Stimulated activated CD8-positive, alpha-beta memory T cell treated with anti-CD3 and anti-CD28 coated beads, Interleukin-7, amount 100 ng/mL, for 24 hours (primary cell): Measurements from ENCODE around the gene SHISA5.
A peak's percentile ranks its signal among the peaks of the same experiment; 100 is the strongest.
"Not testable (repeated sequence)": the region's sequence is repeated elsewhere in the genome, so short reads cannot be mapped to it uniquely, and the experiment has no call there.

ENCODE experiments used
- DNase-seq: peaks from one replicate; pipeline ENCODE4 v3.0.0-alpha.2; 2020; ENCODE audit warnings: low read depth

Gene SHISA5, protein sequence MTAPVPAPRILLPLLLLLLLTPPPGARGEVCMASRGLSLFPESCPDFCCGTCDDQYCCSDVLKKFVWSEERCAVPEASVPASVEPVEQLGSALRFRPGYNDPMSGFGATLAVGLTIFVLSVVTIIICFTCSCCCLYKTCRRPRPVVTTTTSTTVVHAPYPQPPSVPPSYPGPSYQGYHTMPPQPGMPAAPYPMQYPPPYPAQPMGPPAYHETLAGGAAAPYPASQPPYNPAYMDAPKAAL

DNA sequence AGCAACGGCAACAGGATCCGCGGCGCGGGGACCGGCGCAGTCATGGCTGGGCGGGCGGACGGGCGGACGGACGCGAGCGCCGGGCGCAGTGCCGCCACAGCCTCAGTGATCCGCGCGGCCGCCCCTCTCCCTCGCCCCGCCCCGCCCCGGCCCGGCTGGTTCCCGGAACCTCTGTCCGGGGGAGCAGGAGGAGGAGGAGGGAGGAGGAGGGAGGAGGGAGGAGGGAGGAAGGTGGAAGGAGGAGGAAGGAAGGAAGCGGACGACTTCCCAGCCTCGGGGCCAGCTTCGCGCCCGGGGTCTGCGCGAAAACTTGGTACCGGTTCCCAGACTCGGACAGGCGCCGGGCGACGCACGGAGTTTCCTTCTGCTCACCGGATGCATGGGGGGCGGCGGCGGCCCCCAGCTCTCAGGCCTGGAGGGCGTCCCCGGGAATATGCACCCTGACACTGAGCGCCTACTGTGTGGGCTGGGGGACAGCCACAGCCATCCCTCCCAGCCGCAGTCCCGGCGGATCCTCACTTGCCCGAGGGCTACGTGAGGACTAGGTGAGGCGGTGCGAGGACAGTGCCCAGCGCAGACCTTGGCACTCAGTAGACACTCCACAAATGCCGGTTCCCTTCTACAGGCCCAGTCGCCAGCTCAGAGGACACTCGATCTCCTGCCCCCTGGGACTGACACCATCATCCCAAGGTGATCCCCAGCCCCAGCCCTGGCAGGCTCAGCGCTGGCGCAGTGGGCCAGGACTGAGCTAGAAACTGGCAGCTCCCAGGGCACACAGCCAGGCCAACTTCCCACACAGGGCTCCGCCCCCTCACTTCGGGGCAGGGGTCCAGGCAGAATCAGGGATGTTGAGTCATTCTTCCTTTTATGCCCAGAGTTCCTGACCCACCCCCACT, at the start of gene SHISA5:
Gene SHISA5 (minus strand): TSS at position 124 of the 896 bp plus-strand sequence. CDS start 80 bp downstream, at position 44.
- no peak for DNase-seq

DNA sequence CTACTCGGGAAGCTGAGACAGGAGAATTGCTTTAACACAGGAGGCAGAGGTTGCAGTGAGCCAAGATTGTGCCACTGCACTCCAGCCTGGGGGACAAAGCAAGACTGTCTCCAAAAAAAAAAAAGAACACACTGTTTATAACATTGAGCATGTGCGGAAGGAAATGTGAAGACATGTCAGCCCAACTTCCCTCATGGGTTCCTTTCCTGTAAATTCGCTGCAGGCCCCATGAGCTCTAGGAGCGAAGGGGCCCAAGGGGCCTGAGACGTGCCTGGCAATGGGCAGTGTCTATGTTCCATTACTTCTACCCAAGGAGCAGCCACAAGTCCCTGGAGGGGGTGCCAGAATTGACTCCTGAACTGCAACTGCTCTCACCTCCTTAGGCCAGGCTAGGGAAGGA, 49.4 kb upstream of the SHISA5 start:
- DNase-seq, result no peak

DNA sequence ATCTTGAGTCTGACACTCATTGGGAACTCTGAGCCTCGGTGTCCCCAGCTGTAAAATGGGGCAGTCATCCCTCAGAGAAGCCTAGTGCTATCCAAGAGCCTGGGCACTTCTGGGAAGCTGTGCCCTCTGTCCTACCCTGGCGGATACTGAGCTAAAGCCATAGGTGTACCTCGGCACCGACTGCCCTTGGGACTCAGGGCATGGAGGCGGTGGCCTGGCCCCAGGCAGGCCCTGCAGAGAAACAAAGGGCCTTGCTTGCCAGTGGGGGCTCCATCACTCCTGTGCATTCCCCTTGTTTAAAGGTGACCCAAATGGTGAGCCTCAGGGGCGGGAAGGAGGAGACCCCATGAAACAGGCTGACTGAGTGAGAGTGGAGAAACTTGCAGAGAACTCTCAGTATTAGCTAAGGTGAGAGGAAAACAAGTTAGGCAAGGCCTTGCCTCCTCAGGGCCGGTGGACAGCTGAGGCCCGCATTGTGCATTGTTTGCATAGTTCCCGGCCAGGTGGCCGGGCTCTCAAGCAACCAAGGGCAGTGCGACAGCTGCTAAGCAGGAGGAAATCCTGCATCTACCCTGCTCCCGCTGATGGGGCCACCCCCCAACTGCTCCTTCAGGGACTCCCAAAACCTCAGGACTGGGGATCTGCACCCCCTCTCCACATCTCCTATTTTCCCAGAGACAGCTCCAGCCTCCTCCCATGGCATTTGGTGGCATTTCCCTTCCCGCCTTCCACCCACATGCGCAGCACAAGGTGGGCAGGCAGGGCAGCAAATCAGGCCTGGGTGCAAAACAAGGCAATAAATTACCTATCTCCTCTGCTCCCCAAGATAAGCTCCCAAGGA, 48.4 kb upstream of the SHISA5 start:
- no peak for DNase-seq

DNA sequence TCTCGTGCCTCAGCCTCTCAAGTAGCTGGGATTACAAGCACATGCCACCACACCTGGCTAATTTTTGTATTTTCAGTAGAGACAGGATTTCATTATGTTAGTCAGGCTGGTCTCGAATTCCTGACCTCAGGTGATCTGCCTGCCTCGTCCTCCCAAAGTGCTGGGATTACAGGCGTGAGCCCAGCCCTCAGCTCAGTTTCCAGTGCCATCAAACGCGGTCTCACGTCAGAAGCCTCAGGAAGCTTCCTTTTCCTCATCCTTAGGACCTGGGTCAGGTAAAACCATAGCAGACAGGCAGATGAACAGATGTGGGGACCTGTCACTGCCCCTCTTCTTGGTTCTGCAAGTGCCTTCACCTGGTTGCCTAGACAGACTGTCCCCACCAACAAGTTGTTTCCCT, 47.7 kb upstream of the SHISA5 start:
- not testable (repeated sequence) for DNase-seq

DNA sequence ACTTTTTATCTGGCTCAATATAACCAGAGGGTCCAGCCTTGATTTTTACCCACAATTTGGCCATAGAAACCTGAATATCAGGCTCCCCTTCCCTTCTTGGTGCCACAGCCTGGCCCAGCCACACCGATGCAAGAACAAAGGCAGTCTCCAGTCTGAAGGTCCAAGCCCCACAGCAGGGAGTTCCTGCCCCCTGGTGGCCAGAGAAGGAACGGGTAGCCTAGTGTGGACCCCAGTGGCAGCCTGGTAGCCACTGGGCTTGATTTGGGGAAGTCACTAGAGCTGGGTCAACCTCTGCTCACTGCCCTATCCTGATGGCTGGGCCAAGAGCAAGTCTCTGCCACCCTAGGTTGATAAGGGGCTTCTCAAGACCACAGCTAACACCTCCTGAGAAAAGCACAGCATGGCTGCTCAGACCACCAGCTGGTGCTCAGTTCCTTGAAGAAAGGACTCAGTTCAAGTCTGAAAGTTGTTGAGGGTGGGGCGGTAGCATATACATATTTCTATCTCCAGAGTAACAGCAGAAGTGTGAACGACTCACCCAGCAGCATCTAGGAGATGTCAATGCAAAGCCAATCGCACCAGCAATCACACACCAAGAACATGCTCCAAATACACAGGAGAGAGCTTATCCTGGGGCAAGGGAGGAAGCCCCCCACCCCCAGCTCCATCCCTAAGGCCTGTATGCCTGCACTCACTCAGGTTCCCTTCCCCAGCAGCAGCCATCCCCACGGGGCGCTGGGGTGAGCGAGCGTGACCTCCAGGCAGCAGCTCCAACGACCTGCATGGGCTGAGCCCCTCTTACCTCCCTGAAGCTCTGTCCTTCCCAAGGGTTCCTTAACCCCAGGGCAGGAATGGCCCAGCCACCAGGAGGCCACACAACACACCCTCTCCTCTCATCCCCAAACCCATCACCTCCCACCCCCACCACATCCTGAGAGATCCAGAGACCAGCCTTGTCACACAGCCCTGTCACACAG, 45.0 kb upstream of the SHISA5 start:
- peak; percentile 77 for DNase-seq

DNA sequence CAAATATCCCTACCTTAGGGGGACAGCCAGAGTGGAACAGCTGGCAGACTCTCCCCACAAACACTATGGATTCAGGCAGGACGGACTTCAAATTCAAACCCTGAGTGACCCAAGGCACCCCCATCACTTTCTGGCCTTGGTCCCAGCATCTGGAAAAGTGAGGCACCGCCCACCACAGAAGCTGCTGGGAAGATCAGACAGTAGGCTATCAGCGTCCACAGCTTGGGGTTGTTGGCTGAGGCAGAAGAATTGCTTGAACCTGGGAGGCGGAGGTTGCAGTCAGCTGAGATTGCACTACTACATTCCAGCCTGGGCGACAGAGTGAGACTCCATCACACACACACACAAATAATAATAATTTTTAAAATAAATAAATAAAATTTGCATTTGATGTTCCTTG, 44.2 kb upstream of the SHISA5 start:
- no peak for DNase-seq

DNA sequence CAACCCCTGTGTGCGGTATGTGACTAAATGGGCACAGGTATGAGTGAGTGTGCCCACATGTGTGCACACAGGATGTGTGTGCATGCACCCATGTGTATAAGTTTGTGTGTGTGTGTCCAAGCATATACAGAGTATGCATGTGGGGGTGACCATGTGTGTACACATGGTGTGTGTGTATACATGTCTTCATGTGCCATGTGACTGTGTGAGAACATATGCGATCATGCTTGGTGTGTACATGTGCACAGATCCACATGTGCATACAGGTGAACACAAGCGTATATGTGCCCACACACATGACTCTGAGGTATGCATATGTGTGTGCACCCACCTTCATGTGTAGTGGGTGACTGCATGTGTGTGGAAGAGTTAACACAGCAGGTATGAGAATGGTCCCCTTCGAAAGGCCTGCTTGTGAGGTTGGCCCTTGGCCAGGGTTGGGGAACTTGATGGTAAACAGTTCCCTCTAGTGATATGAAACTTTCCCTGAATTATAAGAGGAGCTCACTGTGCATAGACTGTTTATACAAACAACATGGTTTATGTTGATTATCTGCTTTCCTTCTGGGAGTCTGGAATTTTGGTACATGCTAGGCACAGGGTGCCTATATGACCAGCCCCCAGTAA, 42.3 kb upstream of the SHISA5 start:
- DNase-seq, result no peak

DNA sequence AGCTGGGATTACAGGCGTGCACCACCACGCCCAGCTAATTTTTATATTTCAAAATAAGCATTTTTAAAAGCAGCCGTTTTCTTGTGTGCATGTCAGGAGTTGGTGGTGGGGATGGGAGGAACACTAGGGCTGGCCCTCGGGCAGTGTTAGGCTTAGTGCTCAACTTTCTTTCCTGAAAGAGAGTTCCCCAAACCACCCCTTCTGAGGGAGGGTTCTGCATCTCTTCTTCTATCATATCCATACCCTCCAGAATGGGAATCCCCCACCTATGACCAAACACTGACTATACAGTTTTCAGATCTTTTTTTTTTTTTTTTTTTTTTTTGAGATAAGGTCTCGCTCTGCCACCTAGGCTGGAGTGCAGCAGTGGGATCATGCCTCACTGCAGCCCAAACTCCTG, 40.2 kb upstream of the SHISA5 start:
- DNase-seq, result no peak

DNA sequence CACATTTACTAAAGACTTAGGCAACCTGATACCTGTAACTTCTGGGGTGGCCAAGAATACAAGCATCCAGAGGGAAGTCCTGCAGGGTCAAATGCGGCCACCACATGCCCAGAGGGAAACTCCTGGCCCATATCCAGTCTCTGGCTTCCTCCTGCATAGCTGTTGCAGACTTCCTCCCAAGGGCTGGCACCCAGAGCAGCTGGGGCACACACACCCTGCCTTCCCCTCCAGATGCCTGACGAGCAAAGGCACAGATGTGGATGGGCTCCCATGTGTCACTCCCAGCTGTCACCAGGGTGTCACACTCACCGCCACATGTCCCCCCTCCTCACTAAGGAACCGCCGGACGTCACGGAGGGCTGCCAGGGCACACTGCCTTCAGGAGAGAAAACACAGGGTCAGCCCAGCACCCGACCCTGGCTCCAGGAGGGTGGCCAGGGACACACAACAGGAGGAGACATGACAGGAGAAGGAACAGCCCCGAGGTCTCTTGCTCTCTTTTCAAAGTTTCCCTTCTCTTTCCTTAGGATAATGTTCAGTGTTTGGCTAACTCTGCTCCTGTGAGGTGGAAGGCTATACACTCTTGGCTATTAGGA, 39.4 kb upstream of the SHISA5 start:
- no peak for DNase-seq

DNA sequence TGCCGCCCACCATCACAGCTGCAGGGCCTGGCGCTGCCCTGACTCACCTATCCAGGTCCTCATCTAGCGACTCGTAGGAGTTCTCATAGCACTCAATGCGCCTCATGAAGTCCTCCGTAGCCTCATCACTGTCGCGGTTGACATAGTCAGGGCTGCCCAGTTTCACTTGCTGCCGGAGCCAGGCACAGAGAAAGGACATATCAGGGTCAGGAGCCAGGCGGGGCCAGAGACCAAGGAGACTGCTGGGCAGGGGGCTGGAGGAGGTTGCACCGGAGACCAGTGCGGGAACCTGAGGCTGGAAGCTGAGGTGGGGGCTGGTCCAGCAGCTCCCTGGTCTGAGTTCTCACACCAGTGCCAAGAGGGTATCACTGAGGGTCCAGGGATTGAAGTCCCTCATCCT, 34.5 kb upstream of the SHISA5 start:
- DNase-seq, result no peak

DNA sequence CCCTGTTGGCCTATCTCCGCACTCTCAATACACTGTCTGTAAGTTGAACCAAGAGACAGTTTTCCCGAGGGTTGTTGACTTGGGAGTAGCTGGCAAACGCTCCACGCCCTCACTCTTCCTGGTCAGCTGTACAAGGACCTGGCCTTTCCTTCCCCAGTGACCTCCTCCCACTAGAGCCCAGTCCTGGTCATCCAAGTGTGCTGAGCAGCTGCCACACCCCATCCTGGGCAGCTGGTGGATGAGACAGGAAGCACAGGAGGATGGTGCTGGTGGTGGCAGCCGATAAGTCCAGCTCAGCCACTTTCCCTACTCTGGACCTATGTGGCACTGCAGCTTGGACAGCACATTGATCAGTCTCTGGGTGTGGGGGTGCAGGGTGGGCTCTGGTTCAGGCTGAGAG, 32.8 kb upstream of the SHISA5 start:
- DNase-seq, result no peak

DNA sequence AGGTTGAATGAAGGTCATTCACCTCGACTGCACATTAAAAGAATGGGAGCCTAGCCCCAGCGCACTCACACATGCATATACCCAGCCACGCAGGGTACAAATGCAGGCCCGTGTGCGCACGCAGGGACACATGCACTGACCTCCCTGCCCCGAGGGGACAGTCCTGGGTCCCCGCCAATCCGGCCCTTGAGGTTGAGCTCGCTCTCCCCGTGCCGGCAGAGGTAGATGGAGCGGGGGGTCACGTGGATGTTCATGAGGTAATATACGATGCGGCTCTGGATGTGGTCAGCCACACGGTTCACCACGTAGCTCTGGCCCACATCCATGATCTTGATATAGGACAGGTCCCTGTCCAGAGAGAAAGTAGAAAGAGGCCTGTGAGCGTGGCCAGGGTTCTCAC, 32.1 kb upstream of the SHISA5 start:
- DNase-seq, result no peak

DNA sequence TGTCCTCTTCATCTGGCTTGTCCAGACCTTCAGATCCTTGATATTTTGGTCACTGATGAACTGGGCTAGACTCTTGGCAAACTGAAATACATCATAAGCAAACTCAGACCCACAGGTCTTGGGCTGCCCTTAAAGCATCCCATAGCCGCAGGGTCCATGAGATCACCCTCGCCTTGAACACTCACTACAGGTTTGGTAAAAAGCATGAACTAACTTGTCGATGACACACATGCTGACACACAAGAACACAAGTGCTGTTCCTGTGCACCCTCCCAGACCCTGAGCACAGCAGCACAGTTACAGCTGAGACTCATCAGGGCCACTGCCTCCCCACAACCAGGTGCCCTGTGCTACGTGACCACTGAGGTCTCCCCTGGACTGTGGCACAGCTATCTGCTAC, 31.6 kb upstream of the SHISA5 start:
- no peak for DNase-seq

DNA sequence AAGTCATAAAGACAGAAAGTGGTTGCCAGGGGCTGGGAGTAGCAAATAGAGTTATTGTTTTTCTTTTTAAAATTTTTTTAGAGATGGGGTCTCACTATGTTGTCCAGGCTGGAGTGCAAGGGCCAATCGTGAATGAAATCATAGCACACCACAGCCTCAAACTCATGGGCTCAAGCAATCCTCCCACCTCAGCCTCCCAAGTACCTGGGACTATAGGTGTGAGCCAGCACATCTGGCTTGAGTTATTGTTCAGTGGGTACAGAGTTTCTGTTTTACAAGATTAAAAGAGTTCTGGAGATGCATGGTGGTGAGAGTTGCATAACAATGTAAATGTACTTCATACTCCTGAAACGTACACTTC, 29.0 kb upstream of the SHISA5 start:
- DNase-seq, result no peak

DNA sequence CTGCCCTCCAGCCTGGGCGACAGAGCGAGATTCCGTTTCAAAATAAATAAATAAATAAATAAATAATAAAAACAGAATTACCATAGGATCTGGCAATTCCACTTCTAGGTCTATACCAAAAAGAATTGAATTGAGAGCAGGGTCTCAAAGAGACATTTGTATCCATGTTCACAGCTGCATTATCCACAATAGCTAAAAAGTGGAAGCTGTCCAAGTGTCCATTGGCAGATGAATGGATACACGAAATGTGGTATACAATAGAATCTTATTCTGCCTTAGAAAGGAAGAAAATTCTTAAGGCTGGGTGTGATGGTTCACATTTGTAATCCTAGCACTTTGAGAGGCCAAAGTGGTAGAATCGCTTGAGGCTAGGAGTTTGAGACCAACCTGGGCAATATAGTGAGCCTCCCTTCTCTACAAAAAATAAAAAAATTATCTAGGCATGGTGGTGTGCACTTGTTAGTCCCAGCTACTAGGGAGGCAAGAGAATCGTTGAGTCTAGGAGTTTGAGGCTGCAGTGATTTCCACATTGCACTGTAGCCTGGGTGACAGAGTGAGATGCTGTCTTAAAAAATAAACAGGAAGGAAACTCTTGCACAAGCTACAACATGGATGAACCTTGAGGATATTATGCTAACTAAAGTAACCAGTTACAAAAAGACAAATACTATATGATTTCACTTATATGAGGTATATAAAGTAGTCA, 28.4 kb upstream of the SHISA5 start:
- DNase-seq, result no peak

DNA sequence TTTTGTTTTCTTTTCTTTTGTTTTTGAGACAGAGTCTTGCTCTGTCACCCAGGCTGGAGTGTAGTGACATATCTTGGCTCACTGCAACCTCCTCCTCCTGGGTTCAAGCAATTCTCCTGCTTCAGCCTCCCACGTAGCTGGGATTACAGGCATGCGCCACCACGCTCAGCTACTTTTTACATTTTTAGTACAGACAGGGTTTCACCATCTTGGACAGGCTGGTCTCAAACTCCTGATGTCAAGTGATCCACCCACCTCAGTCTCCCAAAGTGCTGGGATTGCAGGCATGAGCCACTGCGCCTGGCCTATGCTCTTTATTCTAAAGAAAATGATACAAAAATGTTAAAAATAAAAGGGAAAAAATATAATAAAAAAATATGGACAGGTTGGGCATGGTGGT, 26.7 kb upstream of the SHISA5 start:
- DNase-seq, result not testable (repeated sequence)

DNA sequence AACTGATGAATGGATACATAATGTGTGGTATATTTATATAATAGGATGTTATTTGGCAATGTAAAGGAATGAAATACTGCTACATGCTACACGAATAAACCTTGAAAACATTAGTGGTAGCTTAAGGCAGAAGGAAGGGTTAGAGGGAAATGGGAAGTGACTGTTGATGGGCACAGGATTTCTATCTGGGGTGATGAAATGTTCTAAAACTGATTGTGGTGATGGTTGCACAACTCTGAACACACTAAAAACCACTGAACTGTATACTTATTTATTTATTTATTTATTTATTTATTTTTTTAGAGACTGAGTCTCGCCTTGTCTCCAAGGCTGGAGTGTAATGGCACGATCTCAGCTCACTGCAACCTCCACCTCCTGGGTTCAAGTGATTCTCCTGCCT, 24.8 kb upstream of the SHISA5 start:
- no peak for DNase-seq

DNA sequence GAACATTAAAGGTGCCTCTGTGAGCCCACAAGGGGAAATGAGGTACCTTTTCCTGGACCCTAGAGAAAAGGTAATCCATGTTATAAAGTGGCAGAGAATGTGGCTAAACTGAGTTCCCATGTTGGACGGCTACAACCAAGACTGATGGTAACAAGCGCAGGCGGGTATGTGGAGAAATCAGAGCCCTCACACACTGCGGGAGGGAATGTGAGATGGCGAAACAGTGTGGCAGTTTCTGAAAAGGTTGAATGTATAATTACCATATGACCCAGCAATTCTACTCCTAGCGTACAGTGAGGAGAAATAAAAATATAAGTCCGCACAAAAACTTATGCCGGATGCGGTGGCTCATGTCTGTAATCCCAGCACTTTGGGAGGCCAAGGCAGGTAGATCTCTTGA, 24.1 kb upstream of the SHISA5 start:
- no peak for DNase-seq

DNA sequence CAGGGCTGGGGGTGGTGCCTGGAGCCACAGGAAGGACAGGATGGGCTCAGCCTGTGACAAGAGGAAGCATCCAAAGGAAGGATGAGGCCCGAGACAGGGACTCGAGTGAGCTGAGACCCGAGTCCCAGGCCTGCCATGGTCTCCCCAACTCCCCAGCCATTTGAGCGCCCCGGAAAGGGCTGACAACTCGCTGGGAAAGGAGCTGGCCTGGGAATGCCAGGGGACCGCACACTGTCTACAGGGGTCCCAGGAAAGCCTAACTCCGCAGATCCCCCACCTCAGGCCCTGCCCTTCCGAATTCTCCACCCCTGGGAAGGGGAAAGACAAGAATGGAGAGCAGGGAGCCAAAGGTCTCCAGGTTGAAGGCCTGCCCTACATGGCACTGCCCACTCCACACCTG, 21.0 kb upstream of the SHISA5 start:
- no peak for DNase-seq

DNA sequence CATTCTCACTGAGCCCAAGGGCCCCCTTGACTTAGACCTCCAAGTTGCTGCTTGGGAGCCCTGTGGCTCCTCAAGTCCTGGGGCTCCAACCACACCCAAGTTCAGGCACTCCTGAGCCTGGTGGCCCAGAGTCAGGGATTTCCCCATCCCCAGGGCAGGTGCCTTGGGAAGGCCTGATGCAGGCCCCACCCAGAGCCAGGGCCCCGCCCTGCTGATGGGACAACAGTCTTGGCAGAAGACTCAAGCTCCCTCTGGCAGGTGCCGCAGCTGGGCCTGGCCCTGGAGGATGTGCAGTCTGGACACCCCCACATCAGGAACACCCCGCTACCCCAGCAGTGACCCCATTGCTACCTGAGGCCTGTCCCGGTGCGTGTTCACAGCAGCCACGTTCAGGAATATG, 17.7 kb upstream of the SHISA5 start:
- DNase-seq, result no peak
